Measurements from ENCODE around the gene SLC39A3.

- TF ChIP-seq EP300 (IDR thresholded peaks at IDR 0.05): no peak
- TF ChIP-seq CTCF (IDR thresholded peaks at IDR 0.05): no peak
- TF ChIP-seq POLR2A (IDR thresholded peaks at IDR 0.05): no peak
- TF ChIP-seq POLR2AphosphoS5 (IDR thresholded peaks at IDR 0.05): no peak
These were observed 36.8 kb downstream of the SLC39A3 start for GRCh38 chr19:2703077-2703437.

Data from upper lobe of left lung (tissue), 4 donors.